GM10248 (cell line): ENCODE measurements around the gene CCDC63.

Source experiments
- CTCF ChIA-PET: fragments of 300-600 bp; sonication (Branson Sonifier 250); formaldehyde crosslinking; extraction: SDS; loops from one replicate; lab custom pipeline; 2021; ENCODE audit warnings: antibody characterized with exemption; lab: Yijun Ruan, JAX
- POLR2A ChIA-PET: fragments of 350-650 bp; sonication (Branson Sonifier 250); formaldehyde crosslinking; extraction: SDS; loops from one replicate; lab custom pipeline; 2020; ENCODE audit warnings: antibody characterized with exemption; lab: Yijun Ruan, JAX
- DNase-seq: peaks from one replicate; pipeline ENCODE4 v3.0.0; 2012; ENCODE audit errors: extremely low spot score
- CTCF ChIP-seq: IDR thresholded peaks from 2 replicates; pipeline ENCODE4 v1.5.1; 2012; ENCODE audit warnings: mild to moderate bottlenecking, low read depth; ENCODE audit errors: extremely low read depth, missing control alignments, control extremely low read depth

Gene CCDC63

GRCh38 chr12:110865521-110865920, 18.7 kb downstream of the CCDC63 start:
- no peak for DNase-seq
- ChIA-PET POLR2A (no interaction called here), CTCF (interaction anchor here (1.1 kb wide), 1 partner anchor 11 kb away, joined by 3 read pairs; no protein-coding TSS in a partner anchor)
- TF ChIP-seq CTCF = no peak

GRCh38 chr12:110869026-110869425, 22.2 kb downstream of the CCDC63 start:
- POLR2A ChIA-PET = no interaction called here
- no peak for DNase-seq
- no peak for TF ChIP-seq CTCF
- CTCF ChIA-PET = no interaction called here

GRCh38 chr12:110869803-110870202, 23.0 kb downstream of the CCDC63 start:
- CTCF ChIA-PET = interaction anchor here (0.9 kb wide), 1 partner anchor 18 kb away, joined by 3 read pairs; no protein-coding TSS in a partner anchor
- TF ChIP-seq CTCF = no peak
- no peak for DNase-seq
- POLR2A ChIA-PET = no interaction called here

GRCh38 chr12:110872100-110872499, 25.3 kb downstream of the CCDC63 start:
- no peak for TF ChIP-seq CTCF
- ChIA-PET POLR2A (no interaction called here), CTCF (no interaction called here)

GRCh38 chr12:110874351-110874750, 27.6 kb downstream of the CCDC63 start:
- ChIA-PET CTCF (interaction anchor here (1.8 kb wide), 1 partner anchor 8 kb away, joined by 4 read pairs; no protein-coding TSS in a partner anchor), POLR2A (no interaction called here)
- no peak for TF ChIP-seq CTCF
- DNase-seq = no peak

More at GRCh38 chr12:110872100-110872499, 25.3 kb downstream of the CCDC63 start:
- no peak for DNase-seq

- DNase-seq = no peak
- TF ChIP-seq CTCF = no peak
- ChIA-PET POLR2A (no interaction called here), CTCF (interaction anchor here (1.8 kb wide), 1 partner anchor 8 kb away, joined by 4 read pairs; no protein-coding TSS in a partner anchor)
These were observed 28.0 kb downstream of the CCDC63 start for GRCh38 chr12:110874781-110875180.
